HS-27A (cell line): ENCODE results near the gene TTC28.

Experiments
- DNase-seq: peaks from one replicate; pipeline ENCODE4 v3.0.0-alpha.2; 2012; ENCODE audit warnings: low read depth, missing footprints

Gene TTC28

GRCh38 chr22:28269277-28269676, 410.4 kb downstream of the TTC28 start:
- no peak for DNase-seq

GRCh38 chr22:28268850-28269249, 410.8 kb downstream of the TTC28 start:
- DNase-seq = no peak

- no peak for DNase-seq
Observed at GRCh38 chr22:28268171-28268570, 411.5 kb downstream of the TTC28 start.

DNA sequence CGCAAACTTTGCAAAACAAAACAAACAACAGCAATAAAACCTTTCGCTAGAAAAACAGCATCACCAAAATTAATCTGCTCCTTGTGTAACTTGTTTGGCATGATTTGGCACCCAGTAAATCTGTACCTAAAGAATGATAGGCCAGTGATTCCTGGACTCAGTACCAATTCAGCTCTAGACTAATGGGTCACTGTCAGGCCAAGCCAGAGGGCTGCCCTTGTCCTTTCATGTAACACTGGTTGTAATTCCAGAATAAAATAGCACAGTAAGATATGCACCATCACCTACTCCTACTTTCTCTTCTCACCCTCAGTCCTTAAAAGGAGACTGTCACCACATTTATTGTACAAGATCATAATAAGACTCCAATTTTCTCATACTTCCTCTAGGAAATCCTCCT, 419.0 kb downstream of the TTC28 start:
- no peak for DNase-seq

GRCh38 chr22:28259774-28260312, 419.8 kb downstream of the TTC28 start:
- no peak for DNase-seq

- DNase-seq = no peak
Observed at GRCh38 chr22:28254396-28254795, 425.2 kb downstream of the TTC28 start.

- no peak for DNase-seq
Observed at GRCh38 chr22:28252539-28252938, 427.1 kb downstream of the TTC28 start.

DNA sequence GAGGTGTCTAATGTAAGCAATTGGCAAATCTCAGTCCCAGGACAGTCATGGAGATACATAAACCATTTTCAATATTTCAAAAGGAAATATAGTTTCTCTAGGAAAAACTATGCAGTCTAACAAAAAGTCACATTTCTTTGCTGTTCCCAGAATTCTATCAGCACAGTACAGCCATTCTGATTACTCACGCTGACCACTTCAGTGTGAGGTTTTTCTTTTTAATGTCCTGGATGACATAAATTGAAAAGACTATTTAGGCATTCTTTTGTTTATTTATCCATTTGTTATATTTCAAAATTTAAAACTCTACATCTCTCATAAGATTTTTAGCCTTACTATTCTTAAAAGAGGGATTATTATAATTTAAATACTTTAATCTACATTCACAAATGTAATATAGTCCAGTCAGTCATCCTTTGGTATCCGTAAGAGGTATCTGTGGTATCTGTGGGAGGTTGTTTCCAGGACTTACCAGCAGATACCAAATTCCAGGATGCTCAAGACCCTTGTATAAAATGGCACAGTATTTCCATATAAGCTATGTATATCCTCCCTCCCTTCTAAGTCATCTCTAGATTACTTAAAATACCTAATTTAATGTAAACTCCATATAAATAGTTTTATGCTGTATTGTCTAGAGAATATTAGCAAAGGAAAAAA, 429.5 kb downstream of the TTC28 start:
- no peak for DNase-seq

DNA sequence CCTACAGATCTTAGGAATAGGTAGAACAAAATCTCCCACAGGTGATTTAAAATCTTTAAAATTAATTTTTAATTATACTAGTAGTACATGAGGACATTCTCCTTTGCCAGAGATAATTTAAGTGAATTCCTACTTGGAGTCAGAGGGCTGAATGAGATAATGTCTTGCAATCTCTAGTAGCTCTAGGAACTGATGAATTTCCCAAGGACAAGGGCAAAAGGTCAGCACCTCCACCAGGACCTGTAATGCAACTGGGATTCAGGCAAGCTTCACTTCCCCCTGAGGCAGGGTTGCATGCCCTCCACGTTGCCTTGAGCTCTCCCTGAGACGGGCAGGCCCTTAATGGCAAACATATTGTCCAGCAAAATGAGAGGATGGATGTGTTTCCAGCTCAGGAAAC, 430.2 kb downstream of the TTC28 start:
- no peak for DNase-seq

DNA sequence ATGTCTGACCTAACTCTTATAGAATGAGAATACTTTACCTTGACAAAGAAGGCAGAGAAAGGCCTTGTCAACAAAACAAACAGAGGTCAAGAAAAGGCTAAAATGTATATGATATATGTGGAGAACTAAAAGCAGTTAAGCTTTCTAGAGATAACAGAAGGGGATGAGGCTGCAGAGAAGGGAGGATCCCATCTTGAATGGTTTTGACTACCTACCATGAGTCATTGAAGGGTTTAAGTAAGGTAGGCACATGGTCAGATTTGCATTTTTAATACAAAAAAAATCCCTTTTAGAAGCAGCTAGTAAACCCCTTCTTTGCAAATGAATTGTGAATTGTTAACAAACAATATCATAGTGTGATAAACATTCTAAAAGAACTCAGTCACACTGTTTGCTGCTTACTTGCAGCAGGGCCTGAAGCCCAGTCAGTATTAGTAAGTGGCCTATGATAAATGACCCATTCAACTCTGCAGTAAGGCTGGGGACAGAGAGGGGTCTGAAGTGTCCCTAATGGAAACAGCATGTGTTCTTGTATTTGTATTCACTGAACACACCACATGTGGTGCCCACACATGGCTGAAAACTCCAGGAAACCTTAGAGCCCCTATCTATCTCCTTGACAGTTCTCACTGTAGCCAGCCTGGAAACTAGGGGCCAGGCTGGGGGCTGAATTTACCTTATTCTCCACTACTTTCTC, 431.8 kb downstream of the TTC28 start:
- no peak for DNase-seq

GRCh38 chr22:28247136-28247535, 432.5 kb downstream of the TTC28 start:
- no peak for DNase-seq

GRCh38 chr22:28246397-28246796, 433.2 kb downstream of the TTC28 start:
- no peak for DNase-seq

DNA sequence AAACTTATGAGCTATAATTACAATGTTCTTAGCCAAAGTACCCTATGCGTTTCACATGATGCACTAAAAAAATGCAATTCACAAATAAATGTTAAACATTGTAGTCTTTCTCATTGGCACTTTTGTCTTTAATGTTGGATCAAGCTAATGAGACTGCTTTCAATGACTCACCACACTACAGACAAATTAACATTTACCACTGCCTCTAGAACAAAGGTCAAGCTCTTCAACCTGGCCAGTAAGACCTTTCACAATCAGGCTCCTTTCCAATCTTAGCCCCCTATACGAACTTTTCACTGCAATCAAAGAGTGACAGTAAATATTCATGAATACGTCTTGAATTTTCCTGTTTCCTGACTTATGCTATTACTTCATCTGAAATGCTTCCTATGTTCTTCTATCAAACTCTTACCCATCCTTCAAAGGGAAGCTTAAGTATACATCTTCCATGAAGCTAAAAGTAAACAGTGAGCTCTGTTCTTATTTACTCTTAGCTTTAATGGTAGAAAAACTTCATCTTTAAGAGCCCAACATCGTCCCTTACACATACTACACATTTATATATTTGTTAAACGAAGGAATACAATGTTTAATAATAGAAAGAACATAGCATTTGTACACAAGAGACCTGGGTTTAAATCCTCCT, 433.9 kb downstream of the TTC28 start:
- DNase-seq = no peak

DNA sequence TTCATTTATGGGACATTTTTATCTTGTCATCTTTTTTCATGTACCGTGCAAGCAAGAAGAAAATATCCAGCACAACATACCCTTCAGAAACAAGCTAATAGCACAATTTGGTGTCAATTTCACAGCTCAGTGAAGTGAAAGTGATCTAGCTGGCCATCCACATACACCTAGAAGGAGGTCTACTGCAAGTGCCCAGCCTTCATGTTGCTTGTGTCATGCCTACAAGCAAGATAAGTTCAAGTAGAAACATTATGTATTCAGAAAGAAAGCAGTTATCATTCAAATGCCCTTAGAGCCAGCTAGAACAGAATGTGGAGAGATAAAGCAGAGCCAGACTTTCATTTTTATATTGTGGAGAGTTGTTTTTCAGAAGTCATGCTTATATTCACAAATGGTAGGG, 434.9 kb downstream of the TTC28 start:
- no peak for DNase-seq

DNA sequence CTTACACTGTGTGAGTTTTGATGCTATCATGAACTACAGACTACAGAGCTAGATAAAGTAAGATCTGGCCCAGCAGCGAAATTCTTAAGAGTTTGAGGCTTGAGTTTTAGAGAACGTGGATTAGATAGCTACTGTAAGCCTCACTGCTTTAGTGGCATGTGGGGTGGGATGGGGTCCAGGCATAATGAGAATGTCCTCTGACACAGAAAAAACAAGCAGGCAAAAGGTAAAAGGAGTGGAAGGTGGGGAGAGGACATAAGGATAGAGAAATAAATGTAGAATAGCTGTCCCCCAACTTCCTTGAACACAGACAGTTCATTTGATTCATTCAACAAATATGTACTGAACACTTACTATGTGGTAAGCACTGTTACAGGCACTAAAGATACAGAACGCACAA, 436.1 kb downstream of the TTC28 start:
- no peak for DNase-seq

DNA sequence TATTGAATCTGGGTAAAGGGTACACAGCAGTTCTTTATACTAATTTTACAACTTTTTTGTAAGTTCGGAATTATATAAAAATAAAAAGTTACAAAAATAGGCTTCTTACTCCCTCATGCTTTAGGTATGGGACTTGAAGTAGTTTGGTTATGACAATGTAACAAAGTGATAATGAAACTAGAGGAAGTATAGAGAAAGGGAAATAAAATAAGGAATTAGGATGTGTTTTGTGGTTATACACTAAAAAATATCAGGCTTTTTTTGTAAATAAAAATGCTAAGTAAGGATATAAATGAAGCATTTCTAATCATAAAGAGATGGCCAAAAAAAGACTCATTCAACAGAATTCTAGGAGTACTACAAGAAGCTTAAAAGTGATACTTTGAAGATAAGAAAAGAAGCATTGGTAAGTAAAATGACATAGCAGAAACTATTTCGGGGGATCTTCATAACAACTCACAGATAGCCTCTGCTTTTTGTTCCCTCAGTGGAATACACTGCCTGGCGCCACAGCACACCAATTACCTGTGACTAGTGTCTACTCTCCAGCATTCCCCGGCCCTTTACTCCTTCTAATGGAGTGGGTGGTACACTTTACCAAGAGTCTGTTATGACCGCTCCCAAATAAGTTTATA, 437.9 kb downstream of the TTC28 start:
- DNase-seq = no peak

DNA sequence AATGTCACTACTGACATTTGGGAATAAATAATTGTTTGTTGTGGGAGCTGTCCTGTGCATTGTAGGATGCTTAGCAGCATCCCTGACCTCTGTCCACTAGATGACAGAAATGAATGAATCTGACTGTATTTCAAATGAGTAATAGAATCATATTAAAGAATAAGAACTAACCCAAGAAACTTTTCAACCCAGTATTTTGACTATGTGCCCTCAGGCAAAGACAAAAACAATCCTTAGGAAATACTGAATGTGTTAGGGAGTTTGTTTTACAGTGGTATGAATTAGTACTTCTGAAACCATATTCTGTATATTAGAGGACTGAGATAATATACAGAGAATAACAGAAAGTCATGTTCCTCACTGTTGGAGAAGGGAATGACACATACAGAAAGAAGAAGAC, 439.7 kb downstream of the TTC28 start:
- DNase-seq = no peak

DNA sequence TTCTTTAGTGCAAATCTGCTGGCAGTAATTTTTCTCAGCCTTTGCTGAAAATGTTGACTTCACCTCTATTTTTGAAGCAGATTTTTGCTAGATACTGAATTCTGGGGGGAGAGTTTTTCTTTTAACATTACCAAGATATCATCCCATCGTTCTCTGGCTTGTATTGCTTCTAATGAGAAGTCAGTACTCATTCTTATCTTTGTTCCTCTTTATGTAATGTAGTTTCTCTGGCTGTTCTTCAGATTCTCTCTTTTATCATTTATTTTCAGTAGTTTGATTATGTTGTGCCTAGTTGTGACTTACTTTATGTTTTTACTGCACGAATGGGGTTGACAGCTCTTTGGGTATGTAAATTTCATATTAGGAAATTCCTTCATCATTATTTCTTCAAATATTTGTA, 441.9 kb downstream of the TTC28 start:
- DNase-seq = no peak

DNA sequence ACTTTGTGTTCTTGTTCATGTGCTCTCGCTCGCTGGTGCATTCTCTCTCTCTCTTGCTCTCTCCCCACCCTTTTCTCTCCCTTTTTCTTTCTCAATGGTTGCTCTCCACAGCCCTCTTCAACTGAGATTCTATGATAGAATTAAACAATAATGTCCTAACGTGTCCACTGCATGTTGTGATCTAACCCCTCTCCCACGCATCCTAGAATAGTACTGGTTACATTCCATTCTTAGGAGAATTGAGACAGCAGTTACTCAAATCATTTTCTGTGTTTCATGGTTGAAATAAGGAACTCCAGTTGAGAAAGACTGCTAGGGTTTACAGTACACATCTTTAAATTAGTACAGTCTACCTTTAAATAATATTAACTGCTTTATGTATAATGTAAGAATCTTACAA, 442.5 kb downstream of the TTC28 start:
- DNase-seq = no peak

GRCh38 chr22:28232204-28232603, 447.4 kb downstream of the TTC28 start:
- no peak for DNase-seq

DNA sequence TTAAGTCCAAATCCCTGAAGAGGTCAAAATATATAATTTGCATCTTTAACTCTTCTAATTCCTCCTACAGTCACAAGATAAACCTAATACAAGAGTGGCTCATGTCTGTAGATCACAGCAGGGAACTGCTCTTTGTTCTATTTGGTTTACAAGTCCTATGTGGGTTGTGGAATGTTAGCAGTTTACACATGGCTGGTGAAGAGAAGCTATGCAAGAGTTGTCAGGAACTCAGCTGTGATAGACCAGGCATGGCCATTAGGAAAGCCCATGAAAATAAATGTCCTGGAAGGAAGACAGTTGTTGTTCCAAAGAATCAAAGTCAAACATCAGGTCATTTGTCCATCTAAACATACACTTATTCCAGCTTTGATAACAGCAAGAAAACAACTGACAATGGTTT, 448.2 kb downstream of the TTC28 start:
- no peak for DNase-seq

DNA sequence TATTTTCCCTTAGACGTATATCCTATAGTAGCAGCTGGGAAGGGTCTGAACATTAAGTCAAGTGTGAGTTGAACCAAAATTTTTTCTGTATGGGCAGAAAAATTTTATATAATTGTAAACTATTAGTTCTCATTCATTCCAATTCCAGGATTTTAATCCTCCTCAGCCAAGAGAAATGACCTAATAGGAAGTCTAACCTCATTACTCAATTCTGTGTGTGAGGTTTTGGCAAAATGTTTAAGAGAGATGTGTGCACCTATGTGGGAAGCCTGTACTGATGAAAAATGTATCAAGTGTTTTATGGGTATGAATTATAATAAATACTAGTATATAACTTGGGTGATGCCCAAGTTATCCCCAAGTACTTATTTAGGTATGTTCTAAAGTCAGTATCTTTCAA, 449.0 kb downstream of the TTC28 start:
- no peak for DNase-seq
